HepG2 (cell line): Measurements from ENCODE around the gene ADM. TPM values are rescaled to one million over a fixed set of nuclear protein-coding genes. Genes with fewer than 3 reads are reported as not detected.

Experiments
- CBX2 ChIP-seq, 2 experiments: fragments of 200-600 bp in 1 of 2; sonication (generic); formaldehyde crosslinking in 1 of 2; IDR thresholded peaks; 2 replicates each; pipeline versions ENCODE4 v1.7.0 to v1.8.1; 2018 to 2022; ENCODE audit warnings: low read depth in 2 of 2, low read length in 1 of 2, mild to moderate bottlenecking in 1 of 2, missing genetic modification reagents in 1 of 2
- DBP ChIP-seq: sonication (generic); formaldehyde crosslinking; IDR thresholded peaks from 2 replicates; pipeline ENCODE4 v1.4.0; 2020; ENCODE audit warnings: missing genetic modification reagents; ENCODE audit errors: not compliant biosample characterization
- DDIT3 ChIP-seq: sonication (generic); formaldehyde crosslinking; IDR thresholded peaks from 2 replicates; pipeline ENCODE4 v1.4.0; 2020; ENCODE audit warnings: mild to moderate bottlenecking, missing genetic modification reagents
- DMTF1 ChIP-seq: sonication (generic); formaldehyde crosslinking; IDR thresholded peaks from 2 replicates; pipeline ENCODE4 v1.4.0; 2020; ENCODE audit warnings: mild to moderate bottlenecking, missing genetic modification reagents
- HHEX ChIP-seq: IDR thresholded peaks from 2 replicates; pipeline ENCODE4 v1.6.1; 2016; ENCODE audit warnings: control low read depth
- HMGXB4 ChIP-seq, 2 experiments: sonication (generic) in 1 of 2; formaldehyde crosslinking in 1 of 2; IDR thresholded peaks; 2 replicates each; pipeline versions ENCODE4 v1.4.0 to v1.6.1; 2018 to 2020; ENCODE audit warnings: missing genetic modification reagents in 2 of 2, borderline replicate concordance in 1 of 2, low read depth in 1 of 2, mild to moderate bottlenecking in 1 of 2, missing biosample characterization in 1 of 2
- HNF4G ChIP-seq, 2 experiments: sonication (generic) in 1 of 2; formaldehyde crosslinking in 1 of 2; IDR thresholded peaks; 2 replicates each; pipeline versions ENCODE4 v1.4.0 to v1.6.1; 2011 to 2020; ENCODE audit warnings: borderline replicate concordance in 2 of 2, low read depth in 2 of 2, mild to moderate bottlenecking in 2 of 2, low read length in 1 of 2, missing genetic modification reagents in 1 of 2, moderate library complexity in 1 of 2
- HOXA9 ChIP-seq: sonication (generic); formaldehyde crosslinking; IDR thresholded peaks from 2 replicates; pipeline ENCODE4 v1.8.1; 2022; ENCODE audit warnings: missing genetic modification reagents, mild to moderate bottlenecking, moderate library complexity, borderline replicate concordance
- ISX ChIP-seq: sonication (generic); formaldehyde crosslinking; conservative IDR thresholded peaks from 2 replicates; pipeline ENCODE4 v1.5.0; 2020; ENCODE audit warnings: missing genetic modification reagents
- RXRA ChIP-seq: sonication (generic); formaldehyde crosslinking; IDR thresholded peaks from 2 replicates; pipeline ENCODE4 v1.5.1; 2020; ENCODE audit warnings: missing genetic modification reagents
- SPEN ChIP-seq: sonication (generic); formaldehyde crosslinking; IDR thresholded peaks from 2 replicates; pipeline ENCODE4 v1.5.1; 2020; ENCODE audit warnings: low read depth, mild to moderate bottlenecking, missing genetic modification reagents
- TBP ChIP-seq: sonication (generic); formaldehyde crosslinking; IDR thresholded peaks from 2 replicates; pipeline ENCODE4 v1.5.0; 2020; ENCODE audit warnings: missing genetic modification reagents
- YEATS2 ChIP-seq: sonication (generic); formaldehyde crosslinking; IDR thresholded peaks from 2 replicates; pipeline ENCODE4 v1.4.0; 2020; ENCODE audit warnings: missing genetic modification reagents, borderline replicate concordance
- ZFYVE20 ChIP-seq: sonication (generic); formaldehyde crosslinking; IDR thresholded peaks from 2 replicates; pipeline ENCODE4 v1.8.0; 2023; ENCODE audit warnings: low read depth, mild to moderate bottlenecking, moderate library complexity, missing genetic modification reagents, borderline replicate concordance
- ZNF350 ChIP-seq: sonication (generic); formaldehyde crosslinking; IDR thresholded peaks from 2 replicates; pipeline ENCODE4 v1.4.0; 2020; ENCODE audit warnings: mild to moderate bottlenecking, low read depth, missing genetic modification reagents, borderline replicate concordance
- ZSCAN22 ChIP-seq: sonication (generic); formaldehyde crosslinking; IDR thresholded peaks from 2 replicates; pipeline ENCODE4 v1.4.0; 2020; ENCODE audit warnings: mild to moderate bottlenecking, missing genetic modification reagents
- polyA plus RNA-seq, 8 experiments: library from polyadenylated mRNA; depleted of rRNA in 3 of 8; stranded (reverse) in 7 of 8; unstranded in 1 of 8; fragments of >200 nt; fragmentation: Illumina TruSeq in 4 of 8; extraction: Trizol in 4 of 8; gene quantifications; 2 replicates each; pipeline versions ENCODE4 v1.2.1 to v1.2.3, GENCODE V29; 2011 to 2016; ENCODE audit warnings: low read depth in 4 of 8, missing spikeins in 1 of 8, mixed read lengths in 1 of 8; ENCODE audit not compliant: insufficient read depth in 1 of 8
- total RNA-seq, 5 experiments: library from RNA; depleted of rRNA; stranded (reverse); fragments of >200 nt; fragmentation: Illumina TruSeq; extraction: Trizol; gene quantifications; 2 replicates each; pipeline ENCODE4 v1.2.3, GENCODE V29; 2016; ENCODE audit warnings: low read depth in 1 of 5
- TF ChIP-seq, protein P1 (sequence below): sonication (generic); formaldehyde crosslinking; IDR thresholded peaks from 2 replicates; pipeline ENCODE4 v1.4.0; 2020; ENCODE audit warnings: missing genetic modification reagents, borderline replicate concordance
- TF ChIP-seq, protein P2 (sequence below): sonication (generic); formaldehyde crosslinking; IDR thresholded peaks from 2 replicates; pipeline ENCODE4 v1.4.0; 2020; ENCODE audit warnings: missing genetic modification reagents

Gene ADM
- total and polyA plus RNA-seq, 2 of the 13 experiments (the other 11 are each of a cell fraction or from before 2014, with no cell fraction given) = 10.7 to 26.1 TPM

- TF ChIP-seq DMTF1 (CRISPR knock-in tag) (no peak), ISX (no peak), DBP (CRISPR knock-in tag) (no peak), HMGXB4 (CRISPR knock-in tag; IDR thresholded peaks at IDR 0.05; ENCODE audit: borderline replicate concordance in 1 of 2, low read depth in 1 of 2) (peak; percentile 86 to 92), DDIT3 (CRISPR knock-in tag) (no peak), SPEN (CRISPR knock-in tag) (0 out of 2 replicates have a peak, but pooled peaks have one; percentile 8), YEATS2 (CRISPR knock-in tag) (peak; percentile 17; the same call in 1 of the 2 replicates), ZSCAN22 (CRISPR knock-in tag) (no peak), ZFYVE20 (no peak), HNF4G (IDR thresholded peaks at IDR 0.05; ENCODE audit: borderline replicate concordance, low read depth, low read length) (0 out of 2 replicates have a peak, but pooled peaks have one; percentile 15), HNF4G (CRISPR knock-in tag; IDR thresholded peaks at IDR 0.05; ENCODE audit: borderline replicate concordance, low read depth) (0 out of 2 replicates have a peak, but pooled peaks have one; percentile 51), ZNF350 (peak; percentile 47; the same call in 1 of the 2 replicates), HOXA9 (CRISPR knock-in tag) (no peak), RXRA (peak; percentile 98), HHEX (CRISPR knock-in tag) (no peak), CBX2 (IDR thresholded peaks at IDR 0.05; ENCODE audit: low read depth, low read length) (no peak), CBX2 (CRISPR knock-in tag; IDR thresholded peaks at IDR 0.05; ENCODE audit: low read depth) (no peak), TBP (CRISPR knock-in tag) (no peak)
- TF ChIP-seq, protein P1, sequence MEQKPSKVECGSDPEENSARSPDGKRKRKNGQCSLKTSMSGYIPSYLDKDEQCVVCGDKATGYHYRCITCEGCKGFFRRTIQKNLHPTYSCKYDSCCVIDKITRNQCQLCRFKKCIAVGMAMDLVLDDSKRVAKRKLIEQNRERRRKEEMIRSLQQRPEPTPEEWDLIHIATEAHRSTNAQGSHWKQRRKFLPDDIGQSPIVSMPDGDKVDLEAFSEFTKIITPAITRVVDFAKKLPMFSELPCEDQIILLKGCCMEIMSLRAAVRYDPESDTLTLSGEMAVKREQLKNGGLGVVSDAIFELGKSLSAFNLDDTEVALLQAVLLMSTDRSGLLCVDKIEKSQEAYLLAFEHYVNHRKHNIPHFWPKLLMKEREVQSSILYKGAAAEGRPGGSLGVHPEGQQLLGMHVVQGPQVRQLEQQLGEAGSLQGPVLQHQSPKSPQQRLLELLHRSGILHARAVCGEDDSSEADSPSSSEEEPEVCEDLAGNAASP (CRISPR knock-in tag) = no peak
- TF ChIP-seq, protein P2, sequence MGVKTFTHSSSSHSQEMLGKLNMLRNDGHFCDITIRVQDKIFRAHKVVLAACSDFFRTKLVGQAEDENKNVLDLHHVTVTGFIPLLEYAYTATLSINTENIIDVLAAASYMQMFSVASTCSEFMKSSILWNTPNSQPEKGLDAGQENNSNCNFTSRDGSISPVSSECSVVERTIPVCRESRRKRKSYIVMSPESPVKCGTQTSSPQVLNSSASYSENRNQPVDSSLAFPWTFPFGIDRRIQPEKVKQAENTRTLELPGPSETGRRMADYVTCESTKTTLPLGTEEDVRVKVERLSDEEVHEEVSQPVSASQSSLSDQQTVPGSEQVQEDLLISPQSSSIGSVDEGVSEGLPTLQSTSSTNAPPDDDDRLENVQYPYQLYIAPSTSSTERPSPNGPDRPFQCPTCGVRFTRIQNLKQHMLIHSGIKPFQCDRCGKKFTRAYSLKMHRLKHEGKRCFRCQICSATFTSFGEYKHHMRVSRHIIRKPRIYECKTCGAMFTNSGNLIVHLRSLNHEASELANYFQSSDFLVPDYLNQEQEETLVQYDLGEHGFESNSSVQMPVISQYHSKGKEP (CRISPR knock-in tag) = no peak
Observed at GRCh38 chr11:10307400-10308200, 2.7 kb downstream of the ADM start (continued).
